ENCODE measurements around the gene DUSP23.

GRCh38 chr1:159823406-159823805, 42.6 kb downstream of the DUSP23 start:
- no peak for TF ChIP-seq CTCF (IDR thresholded peaks at IDR 0.05 in 2 of 3, conservative IDR thresholded peaks at IDR 0.05 in 1 of 3; ENCODE audit: borderline replicate concordance in 1 of 3, insufficient read depth in 1 of 3, low read depth in 2 of 3, low read length in 2 of 3)
- TF ChIP-seq FOSL1 (IDR thresholded peaks at IDR 0.05; ENCODE audit: low read depth), result no peak
- TF ChIP-seq, protein P1, sequence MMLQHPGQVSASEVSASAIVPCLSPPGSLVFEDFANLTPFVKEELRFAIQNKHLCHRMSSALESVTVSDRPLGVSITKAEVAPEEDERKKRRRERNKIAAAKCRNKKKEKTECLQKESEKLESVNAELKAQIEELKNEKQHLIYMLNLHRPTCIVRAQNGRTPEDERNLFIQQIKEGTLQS (IDR thresholded peaks at IDR 0.05), result no peak
- TF ChIP-seq POLR2AphosphoS5 (IDR thresholded peaks at IDR 0.05; ENCODE audit: low read depth, low read length), result no peak
- no peak for TF ChIP-seq POLR2A (IDR thresholded peaks at IDR 0.05; ENCODE audit: borderline replicate concordance, extremely low read depth, insufficient read depth, insufficient read length)
- no peak for TF ChIP-seq ZFX (IDR thresholded peaks at IDR 0.05)
